GM18517 (cell line): ENCODE measurements around the gene NUP205.

ENCODE experiments used
- ATAC-seq: cut with Tn5 transposase; IDR thresholded peaks from one replicate; pipeline ENCODE4 v1.9.1; 2021; ENCODE audit warnings: mild to moderate bottlenecking, moderate library complexity; ENCODE audit not compliant: unreplicated experiment

NUP205 gene

GRCh38 chr7:135557455-135558336, at the start of gene NUP205:
TSS of gene NUP205 (plus strand) at chr7:135557917. CDS start at chr7:135557945, 28 bp downstream.
- ATAC-seq = peak; percentile 86

GRCh38 chr7:135508883-135509588, 48.7 kb upstream of the NUP205 start:
- ATAC-seq = peak; percentile 26

GRCh38 chr7:135509589-135509838, 48.2 kb upstream of the NUP205 start:
- ATAC-seq = no peak

- peak; percentile 94 for ATAC-seq
Observed at GRCh38 chr7:135509839-135510591, 47.7 kb upstream of the NUP205 start, which contains the start of gene CNOT4. TSS of gene CNOT4 (minus strand) at chr7:135510102. CDS start at chr7:135438331, 71,771 bp downstream.

- peak; percentile 0 for ATAC-seq
Observed at GRCh38 chr7:135510592-135511183, 47.0 kb upstream of the NUP205 start.

- peak; percentile 47 for ATAC-seq
Observed at GRCh38 chr7:135512135-135512887, 45.4 kb upstream of the NUP205 start.

GRCh38 chr7:135514856-135515255, 42.9 kb upstream of the NUP205 start:
- no peak for ATAC-seq

GRCh38 chr7:135517060-135517459, 40.7 kb upstream of the NUP205 start:
- no peak for ATAC-seq

- no peak for ATAC-seq
Observed at GRCh38 chr7:135518748-135519147, 39.0 kb upstream of the NUP205 start.

GRCh38 chr7:135519233-135519688, 38.5 kb upstream of the NUP205 start:
- no peak for ATAC-seq

- ATAC-seq = no peak
Observed at GRCh38 chr7:135519871-135520270, 37.8 kb upstream of the NUP205 start.

GRCh38 chr7:135522509-135522908, 35.2 kb upstream of the NUP205 start:
- ATAC-seq = no peak

- no peak for ATAC-seq
Observed at GRCh38 chr7:135523146-135523545, 34.6 kb upstream of the NUP205 start.

GRCh38 chr7:135525426-135525825, 32.3 kb upstream of the NUP205 start:
- ATAC-seq = no peak

GRCh38 chr7:135527025-135527424, 30.7 kb upstream of the NUP205 start:
- ATAC-seq = no peak

- ATAC-seq = no peak
Observed at GRCh38 chr7:135536150-135536549, 21.6 kb upstream of the NUP205 start.

GRCh38 chr7:135537453-135537852, 20.3 kb upstream of the NUP205 start:
- no peak for ATAC-seq

- no peak for ATAC-seq
Observed at GRCh38 chr7:135537905-135538304, 19.8 kb upstream of the NUP205 start.

- no peak for ATAC-seq
Observed at GRCh38 chr7:135538376-135538775, 19.3 kb upstream of the NUP205 start.

GRCh38 chr7:135539629-135540028, 18.1 kb upstream of the NUP205 start:
- ATAC-seq = no peak
